MM.1S (cell line): ENCODE data around the gene BBS12.

Experiments
- CTCF ChIP-seq: fragments of 300-600 bp; sonication (generic); IDR thresholded peaks from 2 replicates; pipeline ENCODE4 v1.5.1; 2016; ENCODE audit warnings: antibody characterized with exemption, low read length, mixed read lengths
- EZH2phosphoT487 ChIP-seq: fragments of 300-600 bp; sonication (generic); IDR thresholded peaks from 2 replicates; pipeline ENCODE4 v1.6.1; 2018; ENCODE audit warnings: antibody characterized with exemption, low read length

GRCh38 chr4:122687531-122688061 is 44.9 kb upstream of the BBS12 start:
- TF ChIP-seq CTCF (no peak), EZH2phosphoT487 (no peak)
